ENCODE results near the gene LCE3B. TPM values are rescaled to one million over a fixed set of nuclear protein-coding genes. Genes with fewer than 3 reads are reported as not detected.

The LCE3B gene, protein sequence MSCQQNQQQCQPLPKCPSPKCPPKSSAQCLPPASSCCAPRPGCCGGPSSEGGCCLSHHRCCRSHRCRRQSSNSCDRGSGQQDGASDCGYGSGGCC
- not detected in 2 replicates for total RNA-seq

DNA sequence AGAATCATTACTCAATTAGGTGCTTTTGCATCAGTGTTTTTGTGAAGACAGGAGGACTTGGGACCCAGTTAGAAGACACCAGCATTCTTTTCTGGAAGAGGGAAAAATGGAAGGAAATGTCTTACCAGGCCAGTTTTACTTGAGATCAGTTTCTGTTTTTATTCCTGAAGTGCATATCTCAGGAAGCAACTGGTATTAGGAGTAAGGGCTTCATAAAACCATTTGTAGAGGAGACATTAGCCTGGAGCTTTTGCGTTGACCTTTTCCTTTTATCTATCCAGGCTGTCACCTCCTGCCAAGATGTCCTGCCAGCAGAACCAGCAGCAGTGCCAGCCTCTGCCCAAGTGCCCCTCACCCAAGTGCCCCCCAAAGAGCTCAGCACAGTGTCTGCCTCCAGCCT is at the start of gene LCE3B:
TSS of gene LCE3B (plus strand) at position 301 of the 400 bp plus-strand sequence. CDS start at position 301, 0 bp downstream.

GRCh38 chr1:152566681-152567080 is 46.9 kb upstream of the LCE3B start, which contains the start of gene LCE3E:
LCE3E (minus strand) TSS chr1:152566780; CDS start chr1:152566208, 572 bp downstream.

GRCh38 chr1:152580433-152580832 is 33.2 kb upstream of the LCE3B start, which contains the start of gene LCE3D:
LCE3D (minus strand) TSS chr1:152580516; CDS start chr1:152579936, 580 bp downstream.

GRCh38 chr1:152599934-152600333 is 13.7 kb upstream of the LCE3B start, which contains the start of gene LCE3C:
LCE3C (plus strand) TSS chr1:152600234; CDS start chr1:152600732, 498 bp downstream.

DNA sequence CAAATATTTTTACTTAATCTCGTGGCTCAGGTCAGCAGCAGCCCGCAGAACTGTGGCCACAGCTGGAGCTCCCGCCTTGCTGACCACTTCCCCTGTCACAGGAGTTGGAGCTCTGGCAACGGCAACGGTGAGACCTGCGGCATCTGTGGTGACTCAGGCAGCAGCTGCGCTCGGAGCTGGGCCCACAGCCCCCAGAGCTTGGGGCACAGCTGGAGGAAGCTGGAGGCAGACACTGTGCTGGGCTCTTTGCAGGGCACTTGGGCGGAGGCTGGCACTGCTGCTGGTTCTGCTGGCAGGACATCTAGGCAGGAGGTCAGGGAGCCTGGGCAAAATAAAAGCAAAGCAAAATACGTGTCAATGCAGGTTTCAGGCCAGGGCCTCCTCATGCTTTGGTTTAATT is 9.2 kb downstream of the LCE3B start, which contains the start of gene LCE3A:
TSS of gene LCE3A (minus strand) at position 301 of the 400 bp plus-strand sequence. CDS start at position 301, 0 bp downstream.

GRCh38 chr1:152663098-152663497 is 49.5 kb downstream of the LCE3B start, which contains the start of gene LCE2D:
LCE2D (plus strand) TSS chr1:152663380; CDS start chr1:152664106, 726 bp downstream.

Other genes starting within 250 kb of the LCE3B start
- gene CRNN, start 199.5 kb upstream of the LCE3B start, total RNA-seq: not detected in 2 replicates
- not detected in 2 replicates for gene LCE5A, start 103.0 kb upstream of the LCE3B start, total RNA-seq
- not detected in 2 replicates for gene CRCT1, start 99.3 kb upstream of the LCE3B start, total RNA-seq
- not detected in 2 replicates for gene LCE3E, start 47.0 kb upstream of the LCE3B start, total RNA-seq
- gene LCE3D, start 33.3 kb upstream of the LCE3B start, total RNA-seq: not detected in 2 replicates
- not detected in 2 replicates for gene LCE3C, start 13.6 kb upstream of the LCE3B start, total RNA-seq
- gene LCE3A, start 9.3 kb downstream of the LCE3B start, total RNA-seq: not detected in 2 replicates
- gene LCE2D, start 49.6 kb downstream of the LCE3B start, total RNA-seq: not detected in 2 replicates
- gene LCE2C, start 61.5 kb downstream of the LCE3B start, total RNA-seq: not detected in 2 replicates
- gene LCE2B, start 72.3 kb downstream of the LCE3B start, total RNA-seq: not detected in 2 replicates
- gene LCE2A, start 84.5 kb downstream of the LCE3B start, total RNA-seq: not detected in 2 replicates
- gene LCE4A, start 94.3 kb downstream of the LCE3B start, total RNA-seq: not detected in 2 replicates
- gene KPRP, start 144.2 kb downstream of the LCE3B start, total RNA-seq: not detected in 2 replicates
- gene LCE1F, start 161.3 kb downstream of the LCE3B start, total RNA-seq: not detected in 2 replicates
- gene LCE1E, start 172.4 kb downstream of the LCE3B start, total RNA-seq: not detected in 2 replicates
- gene LCE1D, start 182.9 kb downstream of the LCE3B start, total RNA-seq: not detected in 2 replicates
- gene LCE1C, start 192.8 kb downstream of the LCE3B start, total RNA-seq: not detected in 2 replicates
- gene LCE1B, start 198.2 kb downstream of the LCE3B start, total RNA-seq: not detected in 2 replicates
- gene LCE1A, start 213.7 kb downstream of the LCE3B start, total RNA-seq: not detected in 2 replicates
- gene LCE6A, start 229.0 kb downstream of the LCE3B start, total RNA-seq: not detected in 2 replicates
- gene LCE7A, start 246.2 kb downstream of the LCE3B start, total RNA-seq: not detected in 2 replicates

Measured in mesangial cell (primary cell).